Transverse colon (tissue), 4 donors: ENCODE data around the gene CYTH4.

Experiments used
- POLR2AphosphoS5 ChIP-seq, 3 donors: sonication (generic); formaldehyde crosslinking; IDR thresholded peaks; one replicate each; pipeline ENCODE4 v1.6.1; 2016; ENCODE audit warnings: antibody characterized with exemption in 3 of 3
- TF ChIP-seq, protein P1 (sequence below), 5 experiments: fragments of 200-600 bp in 3 of 5; fragments of 450-650 bp in 2 of 5; sonication (generic) in 3 of 5; IDR thresholded peaks; 1 replicate in 2 of 5; 2 replicates in 3 of 5; pipeline ENCODE4 v1.5.1; 2016 to 2017; ENCODE audit warnings: antibody characterized with exemption in 5 of 5, inconsistent platforms in 3 of 5, mild to moderate bottlenecking in 2 of 5, moderate library complexity in 1 of 5

DNA sequence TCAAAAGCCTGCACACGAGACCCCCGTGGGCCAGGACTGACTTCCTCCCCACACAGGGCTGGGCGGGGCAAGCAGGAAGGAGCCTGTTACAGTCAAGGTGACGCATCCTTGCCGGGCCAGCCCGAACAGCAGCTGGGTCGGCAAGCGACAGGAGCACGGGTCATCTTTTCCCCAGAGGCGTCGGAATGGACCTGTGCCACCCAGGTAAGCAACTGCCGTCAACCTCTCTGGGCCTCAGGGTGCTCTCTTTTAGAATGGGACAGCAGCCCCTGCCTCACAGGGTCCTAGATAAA is at the start of gene CYTH4:
- TF ChIP-seq, protein P1, sequence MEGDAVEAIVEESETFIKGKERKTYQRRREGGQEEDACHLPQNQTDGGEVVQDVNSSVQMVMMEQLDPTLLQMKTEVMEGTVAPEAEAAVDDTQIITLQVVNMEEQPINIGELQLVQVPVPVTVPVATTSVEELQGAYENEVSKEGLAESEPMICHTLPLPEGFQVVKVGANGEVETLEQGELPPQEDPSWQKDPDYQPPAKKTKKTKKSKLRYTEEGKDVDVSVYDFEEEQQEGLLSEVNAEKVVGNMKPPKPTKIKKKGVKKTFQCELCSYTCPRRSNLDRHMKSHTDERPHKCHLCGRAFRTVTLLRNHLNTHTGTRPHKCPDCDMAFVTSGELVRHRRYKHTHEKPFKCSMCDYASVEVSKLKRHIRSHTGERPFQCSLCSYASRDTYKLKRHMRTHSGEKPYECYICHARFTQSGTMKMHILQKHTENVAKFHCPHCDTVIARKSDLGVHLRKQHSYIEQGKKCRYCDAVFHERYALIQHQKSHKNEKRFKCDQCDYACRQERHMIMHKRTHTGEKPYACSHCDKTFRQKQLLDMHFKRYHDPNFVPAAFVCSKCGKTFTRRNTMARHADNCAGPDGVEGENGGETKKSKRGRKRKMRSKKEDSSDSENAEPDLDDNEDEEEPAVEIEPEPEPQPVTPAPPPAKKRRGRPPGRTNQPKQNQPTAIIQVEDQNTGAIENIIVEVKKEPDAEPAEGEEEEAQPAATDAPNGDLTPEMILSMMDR (IDR thresholded peaks at IDR 0.05), result no peak
- peak; percentile 23 to 69 (median 60) for TF ChIP-seq POLR2AphosphoS5 (IDR thresholded peaks at IDR 0.05)
